ENCODE data around the gene SPAG16. TPM values are rescaled to one million over a fixed set of nuclear protein-coding genes. Genes with fewer than 3 reads are reported as not detected.

SPAG16 gene
- total RNA-seq, 2 donors from 2014 or later = 15.5 to 22.8 TPM

GRCh38 chr2:214412679-214413078 is 1128.4 kb downstream of the SPAG16 start:
- no peak for DNase-seq
- no peak for ATAC-seq
- 53 to 60% methylated on average over 1 of the region's 1 CpG for WGBS, 2 donors
- H3K27me3 ChIP-seq = no peaks in the 10 kb centered on the region
- intact Hi-C loops (cut with DNase I) = no loop called here
- no peaks in the 10 kb centered on the region for H3K9me3 ChIP-seq
- no peaks in the 10 kb centered on the region for H3K36me3 ChIP-seq (replicated peaks in 1 of 2; ENCODE audit: insufficient read depth in 1 of 2, low read depth in 2 of 2)
- no peak overlapping the region for H3K4me3 ChIP-seq
- no peaks in the 10 kb centered on the region for H3K4me1 ChIP-seq
- no peak for TF ChIP-seq POLR2A (IDR thresholded peaks at IDR 0.05)
- no peak overlapping the region for H3K27ac ChIP-seq

DNA sequence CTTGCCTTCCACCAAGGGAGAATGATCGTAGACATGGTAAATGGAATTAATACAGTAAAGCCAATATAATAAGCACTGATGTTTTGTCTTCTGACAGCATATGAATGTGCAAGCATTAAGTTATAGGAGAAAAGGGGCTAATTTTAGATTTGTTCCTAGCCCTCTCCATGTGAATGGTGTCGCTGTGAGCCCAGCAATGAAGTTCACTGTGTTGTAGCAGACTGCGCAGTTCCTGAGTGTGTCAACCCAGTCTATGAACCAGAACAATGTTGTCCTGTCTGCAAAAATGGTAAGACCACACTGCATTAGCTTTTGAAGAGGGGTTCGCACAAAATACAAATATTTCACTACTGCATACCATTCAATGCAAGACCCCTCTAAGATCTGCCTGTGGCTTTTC is 1152.2 kb downstream of the SPAG16 start:
- Histone ChIP-seq H3K4me1 (no peaks in the 10 kb centered on the region), H3K36me3 (replicated peaks in 1 of 2; ENCODE audit: insufficient read depth in 1 of 2, low read depth in 2 of 2) (no peaks in the 10 kb centered on the region), H3K4me3 (no peak overlapping the region), H3K9me3 (no peaks in the 10 kb centered on the region), H3K27ac (no peak overlapping the region), H3K27me3 (no peaks in the 10 kb centered on the region)
- intact Hi-C loops (cut with DNase I) = no loop called here
- TF ChIP-seq, protein P1, sequence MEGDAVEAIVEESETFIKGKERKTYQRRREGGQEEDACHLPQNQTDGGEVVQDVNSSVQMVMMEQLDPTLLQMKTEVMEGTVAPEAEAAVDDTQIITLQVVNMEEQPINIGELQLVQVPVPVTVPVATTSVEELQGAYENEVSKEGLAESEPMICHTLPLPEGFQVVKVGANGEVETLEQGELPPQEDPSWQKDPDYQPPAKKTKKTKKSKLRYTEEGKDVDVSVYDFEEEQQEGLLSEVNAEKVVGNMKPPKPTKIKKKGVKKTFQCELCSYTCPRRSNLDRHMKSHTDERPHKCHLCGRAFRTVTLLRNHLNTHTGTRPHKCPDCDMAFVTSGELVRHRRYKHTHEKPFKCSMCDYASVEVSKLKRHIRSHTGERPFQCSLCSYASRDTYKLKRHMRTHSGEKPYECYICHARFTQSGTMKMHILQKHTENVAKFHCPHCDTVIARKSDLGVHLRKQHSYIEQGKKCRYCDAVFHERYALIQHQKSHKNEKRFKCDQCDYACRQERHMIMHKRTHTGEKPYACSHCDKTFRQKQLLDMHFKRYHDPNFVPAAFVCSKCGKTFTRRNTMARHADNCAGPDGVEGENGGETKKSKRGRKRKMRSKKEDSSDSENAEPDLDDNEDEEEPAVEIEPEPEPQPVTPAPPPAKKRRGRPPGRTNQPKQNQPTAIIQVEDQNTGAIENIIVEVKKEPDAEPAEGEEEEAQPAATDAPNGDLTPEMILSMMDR (IDR thresholded peaks at IDR 0.05) = no peak
- TF ChIP-seq POLR2A (IDR thresholded peaks at IDR 0.05) = no peak
- 79 to 85% methylated on average over 4 of the region's 4 CpGs for WGBS, 2 donors
- no peak for DNase-seq
- no peak for ATAC-seq

DNA sequence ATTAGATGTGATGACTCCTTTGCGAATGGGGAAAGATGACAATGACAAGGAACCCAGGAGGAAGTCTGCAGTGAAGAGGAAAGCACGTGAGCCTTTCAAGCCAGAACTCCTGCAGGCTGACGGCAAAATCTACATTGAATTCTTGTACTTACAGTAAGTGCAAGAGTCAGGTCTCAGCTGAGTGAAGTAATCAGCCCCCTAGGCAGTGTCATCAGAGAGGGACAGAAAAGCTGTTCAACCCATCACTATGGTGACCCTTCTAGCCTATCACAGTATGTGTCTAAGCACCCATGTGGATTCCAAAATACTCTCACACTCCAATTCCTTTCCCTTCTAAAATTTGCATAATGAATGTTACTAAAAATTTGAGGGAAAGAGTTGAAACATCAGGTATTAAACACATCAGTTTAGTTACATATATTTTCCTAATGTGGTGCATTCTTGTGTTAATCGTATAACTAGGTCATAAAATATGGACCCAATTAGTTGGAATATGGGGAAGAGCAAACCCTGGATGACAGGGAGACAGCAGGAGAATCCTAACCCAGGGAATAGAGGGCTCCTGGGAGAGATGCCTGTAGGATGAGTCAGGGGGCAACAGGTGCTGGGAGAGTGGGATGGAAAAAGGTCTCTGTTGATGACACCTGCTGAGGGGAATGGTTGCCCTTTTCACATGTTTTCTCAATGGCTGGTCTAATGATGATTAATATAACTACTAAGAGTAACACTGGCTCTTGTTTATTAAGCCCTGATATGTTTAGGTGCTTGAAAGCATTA is 1166.0 kb downstream of the SPAG16 start:
- Histone ChIP-seq H3K27ac (no peak overlapping the region), H3K9me3 (no peaks in the 10 kb centered on the region), H3K27me3 (no peaks in the 10 kb centered on the region), H3K36me3 (replicated peaks in 1 of 2; ENCODE audit: insufficient read depth in 1 of 2, low read depth in 2 of 2) (no peaks in the 10 kb centered on the region), H3K4me1 (no peaks in the 10 kb centered on the region), H3K4me3 (no peak overlapping the region)
- TF ChIP-seq, protein P1 (IDR thresholded peaks at IDR 0.05) = no peak
- TF ChIP-seq POLR2A (IDR thresholded peaks at IDR 0.05) = no peak
- intact Hi-C loops (cut with DNase I) = no loop called here
- DNase-seq (no peak), ATAC-seq (no peak)
- WGBS, 2 donors = 62 to 68% methylated on average over 4 of the region's 4 CpGs

DNA sequence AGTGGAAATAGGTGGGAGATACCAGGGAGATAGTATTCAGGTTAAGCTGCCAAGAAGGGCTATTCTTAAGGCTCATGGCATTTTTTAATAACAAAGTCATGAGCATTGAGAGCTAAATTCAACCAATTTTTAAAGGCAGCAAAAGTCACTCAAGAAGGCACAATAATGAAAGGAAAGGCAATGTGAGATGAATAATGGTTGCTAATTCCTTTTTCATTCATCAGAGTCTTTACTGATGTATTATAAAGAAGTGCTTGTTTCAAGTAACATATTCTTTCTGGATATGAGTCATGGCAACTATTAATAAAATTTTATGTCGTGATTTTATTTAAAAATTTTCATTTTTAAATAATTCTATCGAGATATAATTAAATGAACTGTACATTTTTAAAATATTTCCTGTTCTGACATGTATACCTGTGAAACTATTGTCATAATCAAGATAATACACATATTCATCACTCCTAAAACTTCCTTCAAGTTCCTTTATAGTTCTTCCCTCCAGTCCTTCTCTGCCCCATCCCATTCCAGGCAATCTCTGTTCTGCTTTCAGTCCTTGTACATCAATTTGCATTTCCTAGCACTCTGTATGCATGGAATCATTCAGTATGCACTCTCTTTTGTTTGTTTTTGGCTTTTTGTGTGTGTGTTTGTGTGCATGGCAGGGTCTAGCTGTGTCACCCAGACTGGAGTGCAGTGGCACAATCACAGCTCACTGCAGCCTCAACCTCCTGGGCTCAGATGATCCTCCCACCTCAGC is 1167.4 kb downstream of the SPAG16 start:
- Histone ChIP-seq H3K4me3 (no peak overlapping the region), H3K27me3 (no peaks in the 10 kb centered on the region), H3K9me3 (no peaks in the 10 kb centered on the region), H3K4me1 (no peaks in the 10 kb centered on the region), H3K27ac (no peak overlapping the region), H3K36me3 (replicated peaks in 1 of 2; ENCODE audit: insufficient read depth in 1 of 2, low read depth in 2 of 2) (no peaks in the 10 kb centered on the region)
- no peak for ATAC-seq
- WGBS, 2 donors = 47 to 53% methylated on average over 2 of the region's 2 CpGs
- no peak for DNase-seq
- intact Hi-C loops (cut with DNase I) = no loop called here
- TF ChIP-seq, protein P1 (IDR thresholded peaks at IDR 0.05) = no peak
- TF ChIP-seq POLR2A (IDR thresholded peaks at IDR 0.05) = no peak

Small RNA genes within 50 kb of the gene (microRNA-seq; reads per million reads assigned to microRNA genes)
- gene MIR4438 (ENCODE audit: borderline number of aligned reads in 2 of 2, borderline replicate concordance in 2 of 2) = 0 reads per million in 2 donors

Small RNA genes within 50 kb of the gene (small RNA-seq; reads per million reads assigned to genes)
- gene MIR4438 = not detected

Other genes with a start within 250 kb of the SPAG16 start
- 1 to 10 TPM; 1.3 to 3.9 TPM for gene IKZF2, start 132.9 kb upstream of the SPAG16 start, total RNA-seq

All from body of pancreas (tissue), 4 donors.